GM12878 (cell line): ENCODE data around the gene FUS. TPM values are rescaled to one million over a fixed set of nuclear protein-coding genes. Genes with fewer than 3 reads are reported as not detected.

Source experiments
- ATF7 ChIP-seq: fragments of 450-650 bp; IDR thresholded peaks from 2 replicates; pipeline ENCODE4 v1.6.1; 2016; ENCODE audit warnings: low read depth, mild to moderate bottlenecking
- BMI1 ChIP-seq: fragments of 450-650 bp; IDR thresholded peaks from 2 replicates; pipeline ENCODE4 v1.6.1; 2016; ENCODE audit warnings: mild to moderate bottlenecking, moderate library complexity, borderline replicate concordance
- CEBPB ChIP-seq, 2 experiments: fragments of 150-350 bp in 1 of 2; IDR thresholded peaks; 2 replicates each; pipeline ENCODE4 v1.6.1; 2012 to 2014; ENCODE audit warnings: low read depth in 2 of 2, low read length in 2 of 2, borderline replicate concordance in 1 of 2, inconsistent platforms in 1 of 2
- CEBPZ ChIP-seq: fragments of 150-350 bp; IDR thresholded peaks from 2 replicates; pipeline ENCODE4 v1.6.1; 2016; ENCODE audit warnings: low read depth, low read length
- CHD2 ChIP-seq: IDR thresholded peaks from 2 replicates; pipeline ENCODE4 v1.6.1; 2011; ENCODE audit warnings: low read depth, low read length, improper control_type of control experiment, borderline replicate concordance
- CREB1 ChIP-seq: IDR thresholded peaks from 2 replicates; pipeline ENCODE4 v1.6.1; 2012; ENCODE audit warnings: low read depth, mild to moderate bottlenecking, inconsistent platforms
- E2F8 ChIP-seq: fragments of 450-650 bp; IDR thresholded peaks from 2 replicates; pipeline ENCODE4 v1.6.1; 2018; ENCODE audit warnings: mild to moderate bottlenecking, low read depth, moderate library complexity; ENCODE audit not compliant: partially characterized antibody
- ESRRA ChIP-seq: IDR thresholded peaks from 2 replicates; pipeline ENCODE4 v1.6.1; 2012; ENCODE audit warnings: mild to moderate bottlenecking, low read length, improper control_type of control experiment
- HDGF ChIP-seq: fragments of 450-650 bp; IDR thresholded peaks from 2 replicates; pipeline ENCODE4 v1.6.1; 2016; ENCODE audit warnings: antibody characterized with exemption
- MEF2A ChIP-seq: IDR thresholded peaks from 2 replicates; pipeline ENCODE4 v1.6.1; 2011; ENCODE audit warnings: low read depth, mild to moderate bottlenecking, low read length, moderate library complexity; ENCODE audit not compliant: insufficient read depth
- MXI1 ChIP-seq: fragments of 150-350 bp; IDR thresholded peaks from 2 replicates; pipeline ENCODE4 v1.6.1; 2011; ENCODE audit warnings: low read depth, mild to moderate bottlenecking, inconsistent platforms, low read length, improper control_type of control experiment
- MYB ChIP-seq: fragments of 150-350 bp; IDR thresholded peaks from 2 replicates; pipeline ENCODE4 v1.6.1; 2014; ENCODE audit warnings: mild to moderate bottlenecking, low read depth, low read length, borderline replicate concordance
- NFXL1 ChIP-seq: fragments of 450-650 bp; IDR thresholded peaks from 2 replicates; pipeline ENCODE4 v1.6.1; 2017; ENCODE audit warnings: antibody characterized with exemption, mild to moderate bottlenecking, borderline replicate concordance
- NRF1 ChIP-seq: conservative IDR thresholded peaks from 2 replicates; pipeline ENCODE4 v1.6.1; 2011; ENCODE audit warnings: mild to moderate bottlenecking, low read depth, low read length, improper control_type of control experiment
- RAD21 ChIP-seq: IDR thresholded peaks from 2 replicates; pipeline ENCODE4 v1.6.1; 2011; ENCODE audit warnings: mild to moderate bottlenecking, low read depth, low read length, moderate library complexity; ENCODE audit not compliant: insufficient read depth
- RBBP5 ChIP-seq: fragments of 200-600 bp; sonication (generic); conservative IDR thresholded peaks from 2 replicates; pipeline ENCODE4 v1.6.1; 2016
- REST ChIP-seq: IDR thresholded peaks from 2 replicates; pipeline ENCODE4 v1.6.1; 2012; ENCODE audit warnings: mild to moderate bottlenecking, low read depth, low read length
- SREBF1 ChIP-seq: IDR thresholded peaks from 2 replicates; pipeline ENCODE4 v1.6.1; 2012; ENCODE audit warnings: mild to moderate bottlenecking, low read length
- TCF12 ChIP-seq: IDR thresholded peaks from 2 replicates; pipeline ENCODE4 v1.6.1; 2011; ENCODE audit warnings: low read depth, mild to moderate bottlenecking, low read length
- TCF3 ChIP-seq: IDR thresholded peaks from 2 replicates; pipeline ENCODE4 v1.6.1; 2012; ENCODE audit warnings: low read depth, mild to moderate bottlenecking, low read length, borderline replicate concordance; ENCODE audit not compliant: insufficient read depth
- polyA plus RNA-seq, 11 experiments: library from polyadenylated mRNA; depleted of rRNA in 4 of 11; unstranded in 6 of 11; stranded (reverse) in 5 of 11; fragments of >200 nt; fragmentation: Nextera tagmentation in 4 of 11; fragmentation: Illumina TruSeq in 1 of 11; extraction: Ambion mirVana in 4 of 11; extraction: Trizol in 1 of 11; gene quantifications; 1 replicate in 1 of 11; 2 replicates in 10 of 11; pipeline versions ENCODE4 v1.2.1 to v1.2.3, GENCODE V29; 2011 to 2016; ENCODE audit warnings: inconsistent platforms in 2 of 11, missing spikeins in 2 of 11, low read depth in 1 of 11
- total RNA-seq, 4 experiments: library from RNA; depleted of rRNA in 3 of 4; stranded (reverse); fragments of >200 nt in 3 of 4; fragmentation: Illumina TruSeq in 1 of 4; extraction: Trizol in 1 of 4; gene quantifications; 2 replicates each; pipeline versions ENCODE4 v1.2.1 to v1.2.3, GENCODE V29; 2013 to 2021

The FUS gene
- total and polyA plus RNA-seq, 10 of the 15 experiments (the other 5 are each of a cell fraction or from before 2014, with no cell fraction given): 46.8 to 521 (median 347) TPM

DNA sequence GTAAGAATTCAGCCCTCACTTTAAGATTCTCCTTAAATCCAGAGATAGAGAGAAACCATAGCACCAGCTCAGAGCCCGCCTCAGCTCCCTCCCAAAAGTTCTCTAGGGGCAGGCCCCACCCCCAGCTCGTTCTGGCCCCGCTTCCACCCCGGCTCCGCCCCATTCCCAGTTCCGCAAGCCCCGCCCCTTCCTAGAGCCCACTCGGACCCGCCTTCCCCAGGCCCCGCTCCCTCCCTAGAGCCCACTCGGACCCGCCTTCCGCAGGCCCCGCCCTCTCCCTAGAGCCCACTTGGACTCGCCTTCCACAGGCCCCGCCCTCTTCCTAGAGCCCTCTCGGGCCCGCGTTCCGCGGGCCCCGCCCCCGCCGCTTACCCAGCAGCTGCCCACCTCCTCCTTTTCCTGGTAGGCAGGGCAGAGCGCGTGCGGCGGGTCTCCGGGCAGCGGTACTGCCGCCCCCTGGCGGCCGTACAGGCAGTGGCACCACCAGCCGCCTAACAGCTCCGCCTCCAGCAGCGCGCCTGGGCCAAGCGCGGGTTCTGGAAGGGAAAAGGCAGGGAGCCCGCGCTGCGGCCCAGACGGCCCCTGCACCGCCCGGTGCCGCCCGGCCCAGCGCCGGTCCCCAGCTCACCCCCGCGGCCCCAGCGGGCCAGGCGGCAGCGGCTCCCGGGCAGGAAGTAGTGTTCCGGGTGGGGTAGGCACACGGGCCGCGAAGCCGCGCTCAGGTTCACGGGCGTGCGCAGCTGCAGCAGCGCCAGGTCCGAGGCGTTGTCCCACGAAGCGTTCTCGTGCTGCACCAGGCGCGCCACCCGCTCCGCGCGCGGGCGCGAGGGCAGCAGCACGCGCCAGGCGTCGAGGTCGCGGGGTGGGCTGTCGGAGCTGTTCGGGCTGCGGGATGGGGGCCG lies 37.6 kb upstream of the FUS start (continued):
- TF ChIP-seq E2F8: no peak
- peak; percentile 63 for TF ChIP-seq RAD21
- TF ChIP-seq TCF12: peak; percentile 41; the same call in 1 of the 2 replicates
- TF ChIP-seq MXI1: peak; percentile 66
- TF ChIP-seq HDGF: peak; percentile 99
- no peak for TF ChIP-seq RBBP5
- no peak for TF ChIP-seq SREBF1
- TF ChIP-seq ESRRA: no peak
- TF ChIP-seq REST: no peak
- no peak for TF ChIP-seq NFXL1
- no peak; the same call in none of the 2 replicates for TF ChIP-seq CREB1
- TF ChIP-seq CEBPZ: no peak
- no peak for TF ChIP-seq CEBPB (IDR thresholded peaks at IDR 0.05; ENCODE audit: borderline replicate concordance in 1 of 2, low read depth in 2 of 2, low read length in 2 of 2)
- no peak for TF ChIP-seq MYB
- TF ChIP-seq MEF2A: 0 out of 2 replicates have a peak, but pooled peaks have one; percentile 48
- TF ChIP-seq TCF3: 0 out of 2 replicates have a peak, but pooled peaks have one; percentile 52
- TF ChIP-seq BMI1: no peak
- TF ChIP-seq NRF1: no peak
- TF ChIP-seq CHD2: no peak; the same call in 1 of the 2 replicates
- no peak for TF ChIP-seq ATF7
